ENCODE measurements around the gene TTYH3. TPM values are rescaled to one million over a fixed set of nuclear protein-coding genes. Genes with fewer than 3 reads are reported as not detected.

TTYH3 gene
- total and polyA plus RNA-seq, 9 donors: 5.6 to 34.4 (median 22.0) TPM

DNA sequence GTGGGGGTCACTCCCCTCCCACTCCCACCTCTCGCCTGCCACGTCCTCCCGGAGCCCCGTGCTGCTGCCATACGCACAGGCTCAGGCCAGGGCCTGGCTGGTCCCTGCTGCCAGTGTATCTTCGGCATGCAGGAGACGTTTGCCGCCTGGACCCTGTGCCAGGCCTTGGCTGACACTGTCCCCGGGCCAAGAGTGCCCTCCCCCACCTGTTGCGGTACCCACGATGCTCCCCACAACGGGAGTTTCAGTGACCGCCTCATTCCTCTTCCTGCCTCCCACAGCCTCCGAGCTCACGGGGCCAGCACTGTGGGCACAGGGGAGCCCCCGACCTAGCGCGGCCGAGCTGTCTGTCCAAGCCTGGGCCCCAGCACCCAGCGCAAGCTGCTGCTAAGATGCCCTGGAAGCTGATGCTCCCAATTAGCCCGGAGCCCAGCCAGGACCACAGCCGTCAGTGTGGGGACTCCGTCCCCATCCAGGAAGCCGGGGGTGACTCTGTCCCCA is 7.4 kb downstream of the TTYH3 start:
- intact Hi-C loops (cut with DNase I): loop anchor here in 1 of 4 donors (10.0 kb wide), 1 partner anchor 84 kb away; the partner anchor contains the start of genes BRAT1 and IQCE
- no peak for DNase-seq
- no peak overlapping the region for H3K4me3 ChIP-seq
- no peaks in the 10 kb centered on the region for H3K27me3 ChIP-seq
- H3K9me3 ChIP-seq: no peaks in the 10 kb centered on the region
- 88 to 90% (median 89%) methylated on average over 24 of the region's 24 CpGs for WGBS, 3 donors
- no peaks in the 10 kb centered on the region for H3K36me3 ChIP-seq
- TF ChIP-seq EP300 (IDR thresholded peaks at IDR 0.05): no peak
- no peak for TF ChIP-seq POLR2A (IDR thresholded peaks at IDR 0.05)
- TF ChIP-seq, protein P1, sequence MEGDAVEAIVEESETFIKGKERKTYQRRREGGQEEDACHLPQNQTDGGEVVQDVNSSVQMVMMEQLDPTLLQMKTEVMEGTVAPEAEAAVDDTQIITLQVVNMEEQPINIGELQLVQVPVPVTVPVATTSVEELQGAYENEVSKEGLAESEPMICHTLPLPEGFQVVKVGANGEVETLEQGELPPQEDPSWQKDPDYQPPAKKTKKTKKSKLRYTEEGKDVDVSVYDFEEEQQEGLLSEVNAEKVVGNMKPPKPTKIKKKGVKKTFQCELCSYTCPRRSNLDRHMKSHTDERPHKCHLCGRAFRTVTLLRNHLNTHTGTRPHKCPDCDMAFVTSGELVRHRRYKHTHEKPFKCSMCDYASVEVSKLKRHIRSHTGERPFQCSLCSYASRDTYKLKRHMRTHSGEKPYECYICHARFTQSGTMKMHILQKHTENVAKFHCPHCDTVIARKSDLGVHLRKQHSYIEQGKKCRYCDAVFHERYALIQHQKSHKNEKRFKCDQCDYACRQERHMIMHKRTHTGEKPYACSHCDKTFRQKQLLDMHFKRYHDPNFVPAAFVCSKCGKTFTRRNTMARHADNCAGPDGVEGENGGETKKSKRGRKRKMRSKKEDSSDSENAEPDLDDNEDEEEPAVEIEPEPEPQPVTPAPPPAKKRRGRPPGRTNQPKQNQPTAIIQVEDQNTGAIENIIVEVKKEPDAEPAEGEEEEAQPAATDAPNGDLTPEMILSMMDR (IDR thresholded peaks at IDR 0.05): no peak
- no peak overlapping the region for H3K27ac ChIP-seq
- H3K4me1 ChIP-seq (ENCODE audit: insufficient read depth): peaks cover 31% of the 10 kb centered on the region

DNA sequence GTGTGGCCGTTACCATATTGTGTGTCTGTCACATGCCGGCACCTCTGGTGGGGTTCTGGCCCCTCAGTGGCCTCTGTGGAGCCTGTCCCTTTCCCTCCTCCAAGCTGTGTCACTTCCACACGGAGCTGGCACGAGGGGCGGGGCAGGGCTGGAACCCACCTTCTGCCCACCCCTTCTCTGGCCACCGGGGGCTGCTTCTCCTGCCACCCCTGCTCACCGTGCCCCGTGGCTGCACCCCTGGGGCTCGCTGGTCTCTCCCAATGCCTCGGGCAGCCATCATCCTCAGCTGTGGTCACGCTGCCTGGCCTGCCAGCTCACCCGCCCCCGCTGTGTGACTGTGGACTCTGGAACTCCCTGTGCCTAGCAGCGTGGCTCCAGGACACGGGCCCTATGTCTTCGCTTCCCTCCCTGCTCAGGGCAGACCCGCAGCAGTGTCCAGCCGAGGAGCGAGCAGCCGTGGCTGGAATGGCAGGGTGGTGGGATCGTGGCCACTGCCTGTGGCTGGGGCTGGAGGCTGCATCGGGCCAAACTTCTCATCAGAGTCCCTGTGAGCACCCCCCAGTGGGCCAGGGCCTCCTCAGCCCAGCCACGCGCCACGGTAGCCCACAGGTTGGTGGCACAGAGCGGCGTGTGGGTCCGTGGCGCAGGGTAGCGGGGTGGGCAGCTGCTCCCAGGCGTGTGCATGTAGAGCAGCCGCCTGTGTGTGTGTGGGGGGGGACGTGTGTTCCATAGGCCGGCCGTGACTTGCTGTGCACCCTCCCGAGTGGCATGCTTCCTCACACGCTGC is 8.1 kb downstream of the TTYH3 start:
- intact Hi-C loops (cut with DNase I): loop anchor here in 1 of 4 donors (10.0 kb wide), 1 partner anchor 85 kb away; the partner anchor contains the start of genes BRAT1 and IQCE
- Histone ChIP-seq H3K4me3 (no peak overlapping the region), H3K27me3 (no peaks in the 10 kb centered on the region), H3K36me3 (no peaks in the 10 kb centered on the region), H3K4me1 (ENCODE audit: insufficient read depth) (peaks cover 29% of the 10 kb centered on the region), H3K27ac (no peak overlapping the region), H3K9me3 (no peaks in the 10 kb centered on the region)
- TF ChIP-seq, protein P1 (IDR thresholded peaks at IDR 0.05): no peak
- TF ChIP-seq EP300 (IDR thresholded peaks at IDR 0.05): no peak
- TF ChIP-seq POLR2A (IDR thresholded peaks at IDR 0.05): no peak
- no peak for DNase-seq
- 87 to 90% (median 88%) methylated on average over 29 to 37 of the region's 37 CpGs for WGBS, 3 donors

DNA sequence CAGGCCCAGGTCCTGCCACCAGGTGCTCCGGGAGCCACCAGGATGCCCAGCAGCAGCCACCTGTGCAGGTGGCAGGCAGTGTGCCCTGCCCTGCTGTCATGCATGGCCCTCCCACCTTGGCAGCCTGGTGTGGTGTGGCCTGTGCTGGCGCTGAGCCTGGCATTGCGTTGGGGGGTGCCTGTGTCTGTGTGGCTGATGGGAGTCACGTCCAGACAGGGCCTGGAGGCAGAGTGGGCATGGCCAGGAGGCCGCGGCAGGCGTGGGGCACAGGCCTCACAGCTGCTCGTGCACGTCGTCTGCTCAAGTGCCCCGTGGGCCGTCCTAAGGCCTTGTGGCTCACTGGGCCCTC is 8.7 kb downstream of the TTYH3 start:
- Histone ChIP-seq H3K4me1 (ENCODE audit: insufficient read depth) (peaks cover 29% of the 10 kb centered on the region), H3K27me3 (no peaks in the 10 kb centered on the region), H3K27ac (no peak overlapping the region), H3K4me3 (no peak overlapping the region), H3K9me3 (no peaks in the 10 kb centered on the region), H3K36me3 (no peaks in the 10 kb centered on the region)
- intact Hi-C loops (cut with DNase I): no loop called here
- 77 to 87% (median 83%) methylated on average over 11 to 12 of the region's 12 CpGs for WGBS, 3 donors
- DNase-seq: no peak
- TF ChIP-seq POLR2A (IDR thresholded peaks at IDR 0.05): no peak
- TF ChIP-seq EP300 (IDR thresholded peaks at IDR 0.05): no peak
- TF ChIP-seq, protein P1 (IDR thresholded peaks at IDR 0.05): no peak

DNA sequence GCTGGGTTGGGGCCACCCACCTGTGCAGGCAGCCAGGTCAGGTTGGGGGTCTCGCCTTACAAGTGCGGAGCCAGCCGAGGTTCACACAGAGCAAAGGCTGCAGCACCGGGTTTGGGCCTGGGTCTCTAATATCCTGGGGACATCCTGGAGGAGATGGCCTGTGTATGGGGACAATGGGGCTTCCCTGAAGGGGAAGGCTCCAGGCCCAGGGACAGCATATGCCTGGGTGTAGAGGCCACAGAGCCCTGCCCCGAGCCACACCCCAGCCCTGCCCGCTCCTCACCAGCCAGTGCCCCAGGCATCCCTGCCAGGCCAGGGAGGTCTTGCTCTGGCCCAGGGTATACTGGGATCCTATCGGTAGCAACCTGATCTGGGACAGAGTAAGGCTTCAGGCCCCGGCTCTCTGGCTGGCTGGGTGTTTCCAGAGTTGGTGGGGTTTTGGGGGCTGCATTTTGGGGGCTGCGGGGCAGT is 9.1 kb downstream of the TTYH3 start:
- no peak overlapping the region for H3K4me3 ChIP-seq
- peak overlapping the region in 1 of 2 donors; percentile 33 for H3K27ac ChIP-seq
- no peaks in the 10 kb centered on the region for H3K27me3 ChIP-seq
- no peaks in the 10 kb centered on the region for H3K36me3 ChIP-seq
- TF ChIP-seq, protein P1 (IDR thresholded peaks at IDR 0.05): no peak
- TF ChIP-seq POLR2A (IDR thresholded peaks at IDR 0.05) (no peak), EP300 (IDR thresholded peaks at IDR 0.05) (no peak)
- WGBS, 3 donors: 62 to 78% (median 68%) methylated on average over 6 to 9 of the region's 9 CpGs
- DNase-seq: no peak
- H3K4me1 ChIP-seq (ENCODE audit: insufficient read depth): peaks cover 29% of the 10 kb centered on the region
- no peaks in the 10 kb centered on the region for H3K9me3 ChIP-seq
- intact Hi-C loops (cut with DNase I): no loop called here

Data from ovary (tissue), 9 donors.